NCI-H82 (cell line): ENCODE data around the gene KDM3B.
A peak's percentile ranks its signal among the peaks of the same experiment; 100 is the strongest.
"Not testable (repeated sequence)": the region's sequence is repeated elsewhere in the genome, so short reads cannot be mapped to it uniquely, and the experiment has no call there.

Source experiments
- DNase-seq: peaks from one replicate; lab custom pipeline; 2025; lab: John Stamatoyannopoulos, UW

Gene KDM3B, protein sequence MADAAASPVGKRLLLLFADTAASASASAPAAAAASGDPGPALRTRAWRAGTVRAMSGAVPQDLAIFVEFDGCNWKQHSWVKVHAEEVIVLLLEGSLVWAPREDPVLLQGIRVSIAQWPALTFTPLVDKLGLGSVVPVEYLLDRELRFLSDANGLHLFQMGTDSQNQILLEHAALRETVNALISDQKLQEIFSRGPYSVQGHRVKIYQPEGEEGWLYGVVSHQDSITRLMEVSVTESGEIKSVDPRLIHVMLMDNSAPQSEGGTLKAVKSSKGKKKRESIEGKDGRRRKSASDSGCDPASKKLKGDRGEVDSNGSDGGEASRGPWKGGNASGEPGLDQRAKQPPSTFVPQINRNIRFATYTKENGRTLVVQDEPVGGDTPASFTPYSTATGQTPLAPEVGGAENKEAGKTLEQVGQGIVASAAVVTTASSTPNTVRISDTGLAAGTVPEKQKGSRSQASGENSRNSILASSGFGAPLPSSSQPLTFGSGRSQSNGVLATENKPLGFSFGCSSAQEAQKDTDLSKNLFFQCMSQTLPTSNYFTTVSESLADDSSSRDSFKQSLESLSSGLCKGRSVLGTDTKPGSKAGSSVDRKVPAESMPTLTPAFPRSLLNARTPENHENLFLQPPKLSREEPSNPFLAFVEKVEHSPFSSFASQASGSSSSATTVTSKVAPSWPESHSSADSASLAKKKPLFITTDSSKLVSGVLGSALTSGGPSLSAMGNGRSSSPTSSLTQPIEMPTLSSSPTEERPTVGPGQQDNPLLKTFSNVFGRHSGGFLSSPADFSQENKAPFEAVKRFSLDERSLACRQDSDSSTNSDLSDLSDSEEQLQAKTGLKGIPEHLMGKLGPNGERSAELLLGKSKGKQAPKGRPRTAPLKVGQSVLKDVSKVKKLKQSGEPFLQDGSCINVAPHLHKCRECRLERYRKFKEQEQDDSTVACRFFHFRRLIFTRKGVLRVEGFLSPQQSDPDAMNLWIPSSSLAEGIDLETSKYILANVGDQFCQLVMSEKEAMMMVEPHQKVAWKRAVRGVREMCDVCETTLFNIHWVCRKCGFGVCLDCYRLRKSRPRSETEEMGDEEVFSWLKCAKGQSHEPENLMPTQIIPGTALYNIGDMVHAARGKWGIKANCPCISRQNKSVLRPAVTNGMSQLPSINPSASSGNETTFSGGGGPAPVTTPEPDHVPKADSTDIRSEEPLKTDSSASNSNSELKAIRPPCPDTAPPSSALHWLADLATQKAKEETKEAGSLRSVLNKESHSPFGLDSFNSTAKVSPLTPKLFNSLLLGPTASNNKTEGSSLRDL (N-terminal part only)

DNA sequence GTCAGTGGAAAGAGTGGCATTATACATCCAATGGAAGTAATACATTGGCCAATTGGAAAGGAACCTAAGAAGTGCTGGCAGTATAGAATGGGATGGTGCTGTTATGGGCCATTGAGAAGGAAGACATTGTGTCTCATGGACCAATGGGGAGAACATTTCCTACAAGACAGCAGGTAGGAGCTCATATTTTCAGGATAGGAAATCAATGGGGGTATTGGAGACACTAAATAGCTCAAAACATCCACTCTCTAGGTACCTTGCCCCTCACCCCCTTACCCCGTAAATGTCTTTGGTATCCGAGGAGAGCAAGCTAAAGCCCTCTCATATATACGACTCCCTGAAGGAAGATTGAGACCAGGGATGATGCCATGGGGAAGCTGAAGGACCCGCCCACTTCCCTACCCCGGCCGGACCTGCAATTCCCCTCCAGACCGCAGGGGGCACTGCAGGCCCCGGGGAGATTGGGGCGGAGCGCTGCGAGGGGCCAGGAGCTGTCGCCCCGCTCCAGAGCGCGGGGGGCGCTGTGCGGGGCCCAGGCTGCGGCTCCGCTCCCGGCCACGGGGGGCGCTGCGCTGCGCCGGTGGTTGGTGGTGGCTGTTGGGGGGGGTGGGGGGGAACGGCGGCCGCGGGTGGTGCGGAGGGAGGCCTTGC lies at the start of gene KDM3B:
Gene KDM3B, plus strand, starts transcription at position 615 of the 651 bp plus-strand sequence. CDS start 111 bp downstream, outside the sequence.
- peak; percentile 89 for DNase-seq

DNA sequence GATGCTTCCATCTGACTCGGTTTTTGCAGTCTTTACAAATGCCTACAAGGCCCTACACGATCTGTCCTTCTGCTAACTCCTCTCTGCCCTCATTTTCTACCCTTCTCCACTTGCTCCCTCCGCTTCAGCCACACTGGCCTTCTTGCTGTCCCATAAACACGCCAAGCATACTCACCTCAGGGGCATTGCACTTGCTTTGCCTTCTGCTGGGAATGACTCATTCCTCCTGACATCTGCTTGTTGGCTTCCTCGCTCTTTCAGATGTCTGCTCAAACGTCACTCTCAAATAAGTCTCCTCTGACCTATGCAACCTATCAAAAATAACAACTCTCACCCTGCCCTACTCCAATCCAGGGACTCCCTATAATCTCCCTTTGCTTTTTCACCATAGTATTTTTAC lies 49.1 kb upstream of the KDM3B start:
- DNase-seq: no peak

GRCh38 chr5:138305797-138306196 lies 46.7 kb upstream of the KDM3B start:
- no peak for DNase-seq

DNA sequence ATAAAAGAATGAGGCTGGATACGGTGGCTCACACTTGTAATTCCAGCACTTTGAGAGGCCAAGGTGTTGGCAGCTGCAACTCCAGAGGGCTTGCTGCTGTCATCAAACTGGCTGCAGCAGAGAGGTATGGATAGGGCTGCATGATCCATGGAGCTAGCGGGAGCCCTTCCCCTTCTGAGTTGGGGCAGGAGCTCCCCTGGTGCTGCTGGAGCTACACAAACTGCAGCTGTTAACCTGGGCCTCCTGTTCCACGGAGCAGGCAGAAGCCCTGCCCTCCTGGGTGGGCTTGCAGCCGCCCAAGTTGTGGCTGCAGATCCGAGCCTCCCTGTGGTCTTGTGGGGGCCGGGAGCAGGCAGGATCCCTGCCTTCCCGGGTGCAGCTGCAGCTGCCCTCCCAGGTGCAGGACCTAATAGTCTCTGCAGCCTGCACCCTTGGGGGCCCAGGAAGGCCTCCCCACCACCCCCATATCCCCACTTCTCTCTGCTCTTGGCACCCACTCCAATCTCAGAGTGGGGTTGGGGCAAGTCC lies 36.7 kb upstream of the KDM3B start:
- no peak for DNase-seq

DNA sequence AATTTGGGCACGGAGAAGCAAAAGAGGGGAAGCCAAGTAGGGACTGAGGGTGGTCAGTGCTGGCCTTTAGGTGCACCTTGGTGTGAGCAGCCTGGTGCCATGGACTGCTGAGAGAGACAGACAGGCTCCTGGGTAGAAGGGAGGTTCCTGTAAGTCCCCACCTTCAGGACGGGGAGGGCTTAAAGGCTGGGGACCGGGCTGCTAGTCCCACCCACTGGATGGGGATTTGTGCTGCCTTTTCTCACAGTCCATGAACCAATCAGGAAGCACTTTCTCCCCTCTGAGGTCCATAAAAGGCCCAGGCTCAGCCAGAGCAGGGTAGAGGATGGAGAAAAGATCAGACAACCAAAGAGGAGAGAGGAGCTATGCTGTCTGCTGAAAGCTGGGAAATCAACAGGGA lies 36.1 kb upstream of the KDM3B start:
- DNase-seq: peak; percentile 13

DNA sequence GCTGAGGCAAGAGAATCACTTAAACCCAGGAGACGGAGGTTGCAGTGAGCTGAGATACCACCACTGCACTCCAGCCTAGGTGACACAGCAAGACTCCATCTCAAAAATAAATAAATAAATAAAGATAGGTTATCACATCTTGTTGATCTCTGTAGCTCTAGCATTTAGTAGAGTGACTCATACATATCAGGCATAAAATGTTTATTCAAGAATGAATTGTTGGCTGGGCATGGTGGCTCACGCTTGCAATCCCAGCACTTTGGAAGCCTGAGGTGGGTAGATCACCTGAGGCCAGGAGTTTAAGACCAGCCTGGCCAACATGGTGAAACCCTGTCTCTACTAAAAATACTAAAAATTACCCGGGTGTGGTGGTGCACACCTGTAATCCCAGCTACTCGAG lies 34.3 kb upstream of the KDM3B start:
- DNase-seq: not testable (repeated sequence)

GRCh38 chr5:138330813-138331448 lies 21.6 kb upstream of the KDM3B start:
- peak; percentile 52 for DNase-seq

GRCh38 chr5:138331449-138332368 lies 20.8 kb upstream of the KDM3B start, which contains the start of gene CDC25C:
Gene CDC25C, minus strand, starts transcription at chr5:138331804. Its CDS starts 624 bp downstream, at chr5:138331180.
- peak; percentile 99 for DNase-seq

DNA sequence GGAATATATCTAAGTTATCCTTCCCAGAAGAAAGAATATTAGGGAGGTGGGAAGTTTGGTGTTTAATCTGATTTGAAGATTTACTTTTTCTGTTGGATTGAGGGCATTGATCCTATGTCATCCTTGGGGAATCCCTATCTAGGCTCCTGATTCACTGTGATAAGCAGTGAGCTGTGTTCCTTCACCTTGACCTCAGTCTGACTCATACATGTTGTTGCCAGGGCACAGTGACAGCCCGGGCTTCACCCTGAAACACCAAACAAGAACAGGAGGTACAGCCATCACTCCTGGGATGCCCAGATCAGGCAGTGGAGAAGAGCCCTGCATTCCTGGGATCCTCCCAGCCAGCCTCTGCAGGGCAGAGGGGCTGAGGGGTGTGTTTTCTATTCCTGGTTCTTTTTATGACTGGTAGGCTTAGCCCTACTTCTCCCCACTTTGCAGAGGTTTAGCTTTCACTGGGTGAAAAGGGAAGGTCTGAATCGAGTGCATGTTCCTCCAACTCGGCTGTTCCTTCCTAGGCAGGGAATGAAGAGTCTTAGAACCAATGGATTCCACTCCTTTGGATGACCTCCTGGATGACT lies 17.5 kb upstream of the KDM3B start:
- peak; percentile 16 for DNase-seq

DNA sequence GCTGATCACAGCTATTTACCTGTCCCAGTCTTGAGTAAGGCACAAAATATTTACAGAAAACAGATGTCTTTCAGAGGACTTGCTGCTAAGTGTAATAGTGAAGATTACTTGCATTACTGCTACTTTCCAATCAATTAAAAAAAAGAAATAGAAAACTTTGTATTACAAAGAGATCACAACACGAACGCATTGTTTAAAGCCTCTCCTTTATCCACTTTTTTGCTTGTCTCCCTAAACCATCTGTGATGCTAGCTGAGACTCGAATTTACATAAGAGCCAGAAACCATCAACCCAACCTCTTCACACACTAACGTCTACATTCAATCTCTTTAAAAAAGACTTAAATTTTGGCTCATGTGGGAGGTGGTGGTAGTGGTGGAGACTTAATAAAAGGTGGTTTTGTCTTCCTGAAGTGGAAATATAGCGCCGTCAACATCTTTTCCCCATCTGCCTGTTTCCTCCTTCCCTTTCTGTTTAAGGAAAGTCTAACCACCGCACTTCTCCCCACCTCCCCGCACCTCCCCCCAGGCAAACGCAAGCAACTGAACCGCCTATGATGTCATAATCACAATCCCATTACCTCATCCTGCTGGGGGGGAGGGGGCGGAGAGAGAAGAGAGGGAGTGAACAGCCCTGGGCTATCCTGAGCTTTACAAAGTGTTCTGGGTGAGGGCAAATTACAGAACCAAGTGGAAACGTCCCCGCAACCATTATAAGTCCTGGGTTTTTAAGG lies 15.4 kb upstream of the KDM3B start:
- peak; percentile 92 for DNase-seq

- peak; percentile 94 for DNase-seq
Observed at GRCh38 chr5:138337685-138338410, 14.6 kb upstream of the KDM3B start, which contains the start of gene FAM53C. Gene FAM53C, plus strand, starts transcription at chr5:138338266. Its CDS starts 3,070 bp downstream, at chr5:138341336.

DNA sequence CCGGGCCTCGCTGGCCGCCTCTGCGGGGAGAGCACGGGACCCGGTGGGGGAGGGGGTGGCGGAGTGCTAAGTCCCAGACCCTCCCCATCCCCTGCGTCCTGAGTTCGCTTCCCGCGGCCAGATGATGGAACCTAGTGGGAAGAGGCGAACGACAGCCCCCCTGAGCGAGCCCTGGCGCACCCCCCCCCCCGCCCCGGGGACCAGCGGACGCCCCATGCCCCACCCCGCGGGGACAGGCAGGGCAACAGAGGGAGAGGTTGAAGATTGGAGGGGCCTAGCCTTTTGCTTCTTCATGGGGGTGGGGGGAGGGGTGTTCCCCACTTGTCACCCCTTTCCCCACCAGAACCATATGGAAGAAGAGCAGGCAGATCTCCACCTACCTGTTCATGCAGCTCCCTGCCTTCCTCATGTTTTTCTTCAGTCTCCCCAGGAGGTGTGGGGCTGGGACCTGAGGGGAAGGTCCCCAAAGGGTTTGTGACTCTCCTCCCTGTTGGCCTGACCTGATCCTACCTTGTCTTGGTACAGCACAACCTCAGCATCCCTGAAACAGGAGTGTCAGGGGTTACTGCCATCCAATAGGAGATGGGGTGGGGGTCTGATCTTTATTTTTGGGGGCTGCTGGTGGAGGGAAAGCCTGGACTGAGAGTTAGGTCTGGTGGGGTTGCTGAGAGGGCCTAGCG lies 13.9 kb upstream of the KDM3B start:
- DNase-seq: no peak

DNA sequence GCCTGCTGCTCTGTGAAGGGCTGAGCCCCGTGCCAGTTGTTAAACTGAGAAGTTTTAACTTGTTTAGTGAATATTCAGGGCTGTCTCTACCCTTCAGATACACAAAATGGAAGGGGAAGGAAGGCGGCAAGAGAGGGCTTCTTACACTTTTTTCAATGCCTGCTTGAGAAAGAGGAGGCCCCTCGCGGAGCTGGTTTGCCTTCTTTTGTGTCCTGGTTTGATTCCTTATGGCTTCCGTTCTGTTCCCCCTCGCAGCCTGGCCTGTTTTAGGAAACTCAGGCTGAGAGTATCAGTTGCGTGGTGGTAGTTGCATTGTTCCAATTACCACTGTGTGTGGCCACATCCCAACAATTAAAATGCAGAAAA lies 13.4 kb upstream of the KDM3B start:
- peak; percentile 26 for DNase-seq

- no peak for DNase-seq
Observed at GRCh38 chr5:138339464-138339863, 13.0 kb upstream of the KDM3B start.

- no peak for DNase-seq
Observed at GRCh38 chr5:138340008-138340407, 12.5 kb upstream of the KDM3B start.

DNA sequence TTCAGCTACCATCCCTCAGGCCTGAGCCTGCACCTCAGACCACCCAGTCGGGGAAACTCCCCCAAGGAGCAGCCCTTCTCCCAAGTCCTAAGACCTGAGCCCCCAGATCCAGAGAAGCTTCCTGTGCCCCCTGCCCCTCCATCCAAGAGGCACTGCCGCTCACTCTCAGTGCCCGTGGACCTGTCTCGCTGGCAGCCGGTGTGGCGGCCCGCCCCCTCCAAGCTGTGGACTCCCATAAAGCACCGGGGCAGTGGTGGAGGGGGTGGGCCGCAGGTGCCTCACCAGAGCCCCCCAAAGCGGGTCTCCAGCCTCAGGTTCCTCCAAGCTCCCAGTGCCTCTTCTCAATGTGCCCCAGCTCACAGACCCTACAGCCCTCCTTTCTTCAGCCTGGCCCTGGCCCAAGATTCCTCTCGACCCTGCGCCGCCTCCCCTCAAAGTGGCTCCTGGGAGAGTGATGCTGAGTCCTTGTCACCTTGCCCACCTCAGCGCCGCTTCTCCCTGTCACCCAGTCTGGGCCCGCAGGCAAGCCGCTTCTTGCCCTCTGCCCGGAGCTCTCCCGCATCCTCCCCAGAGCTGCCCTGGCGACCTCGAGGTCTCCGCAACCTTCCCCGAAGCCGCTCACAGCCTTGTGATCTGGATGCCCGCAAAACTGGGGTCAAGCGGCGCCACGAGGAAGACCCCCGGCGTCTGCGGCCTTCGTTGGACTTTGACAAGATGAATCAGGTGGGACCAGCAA lies 7.4 kb upstream of the KDM3B start:
- DNase-seq: no peak
